ENCODE measurements around the gene NLRX1. TPM values are rescaled to one million over a fixed set of nuclear protein-coding genes. Genes with fewer than 3 reads are reported as not detected.
"Not testable (repeated sequence)": the region's sequence is repeated elsewhere in the genome, so short reads cannot be mapped to it uniquely, and the experiment has no call there.

NLRX1 gene
- total and polyA plus RNA-seq, 2 donors (not counting 3 experiments of a cell fraction or from before 2014, with no cell fraction given): 15.1 to 15.5 TPM

GRCh38 chr11:119201236-119201635 is 32.7 kb downstream of the NLRX1 start:
- H3K9me1 ChIP-seq (replicated peaks; ENCODE audit: control insufficient read depth, extremely low read depth, insufficient read depth, low read length); H2AFZ ChIP-seq (ENCODE audit: low read depth, low read length); H3K27me3 ChIP-seq (ENCODE audit: control insufficient read depth in 2 of 2, insufficient read depth in 2 of 2, low read length in 2 of 2); H3K4me2 ChIP-seq (ENCODE audit: insufficient read depth, low read length); H3K4me1 ChIP-seq (ENCODE audit: control insufficient read depth, extremely low read depth, insufficient read depth, low read length); dilution Hi-C loops (cut with MboI; ENCODE audit: extremely low pct_ligation_motif_present, low sequenced_read_pairs); H3K27ac ChIP-seq (ENCODE audit: insufficient read depth, low read depth, low read length); H3K36me3 ChIP-seq (ENCODE audit: control insufficient read depth in 2 of 2, extremely low read depth in 1 of 2, insufficient read depth in 2 of 2, low read length in 2 of 2); DNase-seq (ENCODE audit: low read depth, low spot score); H3K79me2 ChIP-seq (ENCODE audit: control insufficient read depth, insufficient read depth, low read length); CTCF ChIA-PET; H3K4me3 ChIP-seq (replicated peaks in 1 of 3; ENCODE audit: insufficient read depth in 1 of 3, low read depth in 1 of 3, low read length in 3 of 3); intact Hi-C loops (cut with micrococcal nuclease); H3K9ac ChIP-seq (replicated peaks; ENCODE audit: extremely low read depth, insufficient read depth, low read length); H3K9me3 ChIP-seq (replicated peaks; ENCODE audit: control insufficient read depth, insufficient read depth, low read length); POLR2A ChIA-PET; BruUV-seq (replicated peaks); H4K20me1 ChIP-seq (replicated peaks; ENCODE audit: control insufficient read depth, extremely low read depth, insufficient read depth, low read length); FAIRE-seq: not testable (repeated sequence)

DNA sequence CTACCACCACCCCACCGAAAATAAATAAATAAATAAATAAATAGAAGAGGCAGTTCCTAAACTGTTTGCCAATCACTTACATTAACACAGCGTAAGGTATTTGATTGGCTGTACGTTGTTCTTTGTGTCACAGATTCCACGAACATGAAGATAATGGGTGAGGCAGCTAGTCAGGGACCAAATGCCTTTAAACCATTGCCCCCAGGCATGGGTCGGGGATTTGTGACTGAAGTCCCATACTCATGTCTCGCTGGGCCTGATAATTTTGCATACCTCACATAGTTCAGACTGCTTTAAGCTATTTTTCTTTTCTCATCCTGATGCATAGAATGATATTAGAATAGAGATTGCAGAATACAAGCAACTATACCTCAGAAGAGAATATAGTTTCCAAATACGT is 34.0 kb downstream of the NLRX1 start:
- Histone ChIP-seq H4K20me1 (replicated peaks; ENCODE audit: control insufficient read depth, extremely low read depth, insufficient read depth, low read length) (no peaks in the 10 kb centered on the region), H3K36me3 (ENCODE audit: control insufficient read depth in 2 of 2, extremely low read depth in 1 of 2, insufficient read depth in 2 of 2, low read length in 2 of 2) (no peaks in the 10 kb centered on the region), H3K4me2 (ENCODE audit: insufficient read depth, low read length) (no peak overlapping the region), H3K27me3 (ENCODE audit: control insufficient read depth in 2 of 2, insufficient read depth in 2 of 2, low read length in 2 of 2) (no peaks in the 10 kb centered on the region), H3K4me3 (replicated peaks in 1 of 3; ENCODE audit: insufficient read depth in 1 of 3, low read depth in 1 of 3, low read length in 3 of 3) (no peak overlapping the region), H3K79me2 (ENCODE audit: control insufficient read depth, insufficient read depth, low read length) (peaks cover 12% of the 10 kb centered on the region), H3K27ac (ENCODE audit: insufficient read depth, low read depth, low read length) (no peak overlapping the region), H2AFZ (ENCODE audit: low read depth, low read length) (no peak overlapping the region), H3K9me3 (replicated peaks; ENCODE audit: control insufficient read depth, insufficient read depth, low read length) (no peaks in the 10 kb centered on the region), H3K9me1 (replicated peaks; ENCODE audit: control insufficient read depth, extremely low read depth, insufficient read depth, low read length) (no peaks in the 10 kb centered on the region), H3K9ac (replicated peaks; ENCODE audit: extremely low read depth, insufficient read depth, low read length) (no peak overlapping the region), H3K4me1 (ENCODE audit: control insufficient read depth, extremely low read depth, insufficient read depth, low read length) (peaks cover 12% of the 10 kb centered on the region)
- FAIRE-seq (no peak), DNase-seq (ENCODE audit: low read depth, low spot score) (no peak)
- ChIA-PET POLR2A (no interaction called here), CTCF (no interaction called here)
- intact Hi-C loops (cut with micrococcal nuclease): no loop called here
- no TSS peak for BruUV-seq (replicated peaks)
- TF ChIP-seq MYC (IDR thresholded peaks at IDR 0.05; ENCODE audit: low read depth, low read length) (no peak), EZH2 (IDR thresholded peaks at IDR 0.05; ENCODE audit: borderline replicate concordance, low read depth, low read length, severe bottlenecking) (no peak), GATA2 (IDR thresholded peaks at IDR 0.05; ENCODE audit: insufficient read depth, insufficient read length, low read depth, low read length) (no peak), FOS (IDR thresholded peaks at IDR 0.05; ENCODE audit: borderline replicate concordance, insufficient read depth, low read length) (no peak), JUN (IDR thresholded peaks at IDR 0.05; ENCODE audit: borderline replicate concordance, insufficient read depth, insufficient read length, low read depth) (no peak), POLR2AphosphoS5 (IDR thresholded peaks at IDR 0.05; ENCODE audit: insufficient read depth, low read depth, low read length) (no peak), POLR2A (IDR thresholded peaks at IDR 0.05; ENCODE audit: low read depth, low read length) (no peak)
- TF ChIP-seq, protein P1, sequence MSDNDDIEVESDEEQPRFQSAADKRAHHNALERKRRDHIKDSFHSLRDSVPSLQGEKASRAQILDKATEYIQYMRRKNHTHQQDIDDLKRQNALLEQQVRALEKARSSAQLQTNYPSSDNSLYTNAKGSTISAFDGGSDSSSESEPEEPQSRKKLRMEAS (IDR thresholded peaks at IDR 0.05; ENCODE audit: insufficient read depth, insufficient read length): no peak
- TF ChIP-seq, protein P2, sequence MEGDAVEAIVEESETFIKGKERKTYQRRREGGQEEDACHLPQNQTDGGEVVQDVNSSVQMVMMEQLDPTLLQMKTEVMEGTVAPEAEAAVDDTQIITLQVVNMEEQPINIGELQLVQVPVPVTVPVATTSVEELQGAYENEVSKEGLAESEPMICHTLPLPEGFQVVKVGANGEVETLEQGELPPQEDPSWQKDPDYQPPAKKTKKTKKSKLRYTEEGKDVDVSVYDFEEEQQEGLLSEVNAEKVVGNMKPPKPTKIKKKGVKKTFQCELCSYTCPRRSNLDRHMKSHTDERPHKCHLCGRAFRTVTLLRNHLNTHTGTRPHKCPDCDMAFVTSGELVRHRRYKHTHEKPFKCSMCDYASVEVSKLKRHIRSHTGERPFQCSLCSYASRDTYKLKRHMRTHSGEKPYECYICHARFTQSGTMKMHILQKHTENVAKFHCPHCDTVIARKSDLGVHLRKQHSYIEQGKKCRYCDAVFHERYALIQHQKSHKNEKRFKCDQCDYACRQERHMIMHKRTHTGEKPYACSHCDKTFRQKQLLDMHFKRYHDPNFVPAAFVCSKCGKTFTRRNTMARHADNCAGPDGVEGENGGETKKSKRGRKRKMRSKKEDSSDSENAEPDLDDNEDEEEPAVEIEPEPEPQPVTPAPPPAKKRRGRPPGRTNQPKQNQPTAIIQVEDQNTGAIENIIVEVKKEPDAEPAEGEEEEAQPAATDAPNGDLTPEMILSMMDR (IDR thresholded peaks at IDR 0.05; ENCODE audit: extremely low read depth in 1 of 2, insufficient read depth in 1 of 2, low read depth in 1 of 2, low read length in 2 of 2): no peak
- dilution Hi-C loops (cut with MboI; ENCODE audit: extremely low pct_ligation_motif_present, low sequenced_read_pairs): no loop called here
